Stimulated activated CD8-positive, alpha-beta memory T cell treated with anti-CD3 and anti-CD28 coated beads, Interleukin-15, amount 100 ng/mL, for 4 hours (primary cell): ENCODE results near the gene SHKBP1.
"Not testable (repeated sequence)": the region's sequence is repeated elsewhere in the genome, so short reads cannot be mapped to it uniquely, and the experiment has no call there.

Source experiments
- DNase-seq, 2 donors: peaks; one replicate each; pipeline ENCODE4 v3.0.0-alpha.2; 2020; ENCODE audit warnings: low read depth in 2 of 2

The SHKBP1 gene

DNA sequence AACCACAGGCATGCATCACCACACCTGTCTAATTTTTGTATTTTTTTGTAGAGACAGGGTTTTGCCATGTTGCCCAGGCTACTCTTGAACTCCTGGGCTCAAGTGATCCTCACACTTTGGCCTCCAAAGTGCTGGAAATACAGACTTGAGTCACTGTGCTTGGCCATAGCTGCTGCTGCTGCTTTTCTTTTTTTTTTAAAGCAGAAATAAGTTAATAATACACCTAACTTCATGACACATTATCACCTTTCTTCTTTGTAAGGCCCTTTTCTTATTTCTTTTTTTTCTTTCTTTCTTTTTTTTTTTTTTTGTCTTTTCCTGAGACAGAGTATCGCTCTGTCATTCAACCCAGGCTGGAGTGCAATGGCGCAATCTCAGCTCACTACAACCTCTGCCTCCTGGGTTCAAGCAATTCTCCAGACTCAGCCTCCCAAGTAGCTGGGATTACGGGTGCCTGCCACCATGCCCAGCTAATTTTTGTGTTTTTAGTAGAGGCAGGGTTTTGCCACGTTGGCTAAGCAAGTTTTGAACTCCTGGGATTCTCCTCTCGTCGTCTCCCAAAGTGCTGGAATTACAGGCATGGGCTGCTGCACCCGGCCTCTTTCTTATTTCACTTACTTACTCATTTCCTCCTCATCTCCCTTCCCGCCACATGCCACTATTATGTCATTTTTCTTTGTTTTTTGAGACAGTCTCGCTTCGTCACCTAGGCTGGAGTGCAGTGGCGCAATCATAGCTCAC is 8.7 kb downstream of the SHKBP1 start:
- no peak for DNase-seq

- DNase-seq = no peak
Observed at GRCh38 chr19:40585982-40586422, 9.3 kb downstream of the SHKBP1 start.

- DNase-seq = no peak
Observed at GRCh38 chr19:40586611-40587010, 9.9 kb downstream of the SHKBP1 start.

DNA sequence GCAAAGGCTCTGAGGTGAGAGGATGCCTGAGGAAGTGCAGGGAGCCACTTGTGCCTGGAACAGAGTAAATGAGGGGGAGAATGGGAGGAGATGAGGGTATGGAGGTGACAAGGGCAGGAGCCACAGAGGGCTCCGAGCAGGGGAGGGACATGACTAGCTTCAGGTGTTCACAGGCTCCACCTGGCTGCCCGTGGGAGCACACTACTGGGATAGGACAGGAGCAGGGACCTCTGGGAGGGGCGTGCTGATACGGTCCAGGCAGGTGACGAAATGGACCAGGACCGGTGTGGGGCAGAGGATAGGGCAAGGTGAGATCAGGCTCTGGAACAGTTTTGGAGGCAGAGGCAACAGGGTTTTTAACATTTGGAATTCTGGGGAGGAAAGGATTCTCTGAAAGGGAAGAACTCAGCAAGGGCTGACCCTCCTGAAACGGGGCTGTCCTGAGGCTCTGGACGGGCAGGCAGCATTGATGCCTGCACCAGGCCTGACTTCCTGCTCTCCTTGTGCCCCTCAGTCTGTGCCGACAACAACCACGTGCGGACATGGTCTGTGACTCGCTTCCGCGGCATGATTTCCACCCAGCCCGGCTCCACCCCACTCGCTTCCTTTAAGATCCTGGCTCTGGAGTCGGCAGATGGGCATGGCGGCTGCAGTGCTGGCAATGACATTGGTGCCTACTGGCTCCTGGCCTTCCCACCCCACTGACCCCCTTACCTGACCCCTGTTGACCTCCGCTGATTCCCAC is 11.6 kb downstream of the SHKBP1 start:
- DNase-seq = no peak

- no peak for DNase-seq
Observed at GRCh38 chr19:40588926-40589569, 12.4 kb downstream of the SHKBP1 start.

GRCh38 chr19:40589591-40590429 is 13.1 kb downstream of the SHKBP1 start:
- no peak for DNase-seq

- DNase-seq = no peak
Observed at GRCh38 chr19:40590464-40591265, 14.0 kb downstream of the SHKBP1 start.

DNA sequence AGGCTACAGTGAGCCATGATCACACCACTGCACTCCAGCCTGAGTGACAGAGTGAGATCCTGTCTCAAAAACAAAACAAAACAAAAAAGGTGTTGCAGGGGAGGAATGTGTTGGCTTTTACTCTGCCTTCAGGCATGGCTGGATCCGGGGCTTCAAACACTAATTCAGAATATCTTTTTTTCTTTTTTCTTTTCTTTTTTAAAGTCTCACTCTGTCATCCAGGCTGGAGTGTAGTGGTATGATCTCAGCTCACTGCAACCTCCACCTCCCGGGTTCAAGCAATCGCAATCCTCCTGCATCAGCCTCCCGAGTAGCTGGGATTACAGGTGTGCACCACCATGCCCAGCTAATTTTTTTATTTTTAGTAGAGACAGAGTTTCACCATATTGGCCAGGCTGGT is 15.1 kb downstream of the SHKBP1 start:
- not testable (repeated sequence) for DNase-seq

DNA sequence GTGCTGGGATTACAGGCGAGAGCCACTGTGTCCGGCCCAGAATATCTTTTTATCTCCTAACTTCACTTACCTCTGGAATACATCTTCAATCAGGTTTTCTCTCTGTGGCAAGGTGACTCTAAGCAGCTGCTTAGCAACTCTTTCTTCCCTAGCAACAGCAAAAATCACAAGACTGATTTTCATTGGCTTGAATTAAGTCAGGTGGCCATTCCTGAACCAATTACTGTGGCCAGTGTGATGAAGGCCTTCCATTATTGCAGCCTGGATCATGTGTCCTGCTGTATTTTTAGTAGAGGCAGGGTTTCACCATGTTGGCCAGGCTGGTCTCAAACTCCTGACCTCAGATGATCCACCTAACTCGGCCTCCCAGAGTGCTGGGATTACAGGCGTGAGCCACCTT is 15.5 kb downstream of the SHKBP1 start:
- DNase-seq = no peak

- DNase-seq = no peak
Observed at GRCh38 chr19:40594255-40594654, 17.6 kb downstream of the SHKBP1 start.

- no peak for DNase-seq
Observed at GRCh38 chr19:40594657-40595091, 18.0 kb downstream of the SHKBP1 start.

GRCh38 chr19:40596608-40597328 is 20.1 kb downstream of the SHKBP1 start:
- DNase-seq = no peak

DNA sequence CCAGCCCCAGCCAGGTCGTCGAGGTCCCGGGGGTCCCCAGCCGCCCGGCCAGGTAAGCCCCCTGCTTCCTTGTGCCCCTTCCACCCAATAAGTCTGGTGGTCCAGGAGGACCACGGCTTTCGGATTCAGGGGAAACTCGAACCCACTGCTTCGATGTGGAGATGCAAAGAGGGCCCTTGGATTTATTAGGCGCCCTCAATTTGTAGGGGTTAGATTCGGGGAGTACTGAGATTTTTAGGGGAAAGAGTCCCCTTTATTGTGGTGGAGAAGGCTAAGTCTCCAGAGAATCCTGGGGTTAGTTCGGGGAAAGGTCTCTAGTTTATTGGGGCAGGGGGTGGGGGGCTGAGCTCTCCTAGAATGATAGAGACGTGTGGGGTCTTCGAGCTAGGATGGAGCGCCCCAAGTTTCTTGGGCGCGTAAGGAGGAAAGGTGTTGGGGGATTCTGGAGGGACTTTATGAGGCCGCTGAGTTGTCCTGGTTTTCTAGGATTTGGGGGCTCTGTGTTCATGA is 20.7 kb downstream of the SHKBP1 start:
- no peak for DNase-seq

- peak; percentile 57 to 59 for DNase-seq
Observed at GRCh38 chr19:40598121-40598917, 21.6 kb downstream of the SHKBP1 start.

- no peak for DNase-seq
Observed at GRCh38 chr19:40598918-40599307, 22.2 kb downstream of the SHKBP1 start.

- DNase-seq = no peak
Observed at GRCh38 chr19:40599331-40599901, 22.7 kb downstream of the SHKBP1 start.

DNA sequence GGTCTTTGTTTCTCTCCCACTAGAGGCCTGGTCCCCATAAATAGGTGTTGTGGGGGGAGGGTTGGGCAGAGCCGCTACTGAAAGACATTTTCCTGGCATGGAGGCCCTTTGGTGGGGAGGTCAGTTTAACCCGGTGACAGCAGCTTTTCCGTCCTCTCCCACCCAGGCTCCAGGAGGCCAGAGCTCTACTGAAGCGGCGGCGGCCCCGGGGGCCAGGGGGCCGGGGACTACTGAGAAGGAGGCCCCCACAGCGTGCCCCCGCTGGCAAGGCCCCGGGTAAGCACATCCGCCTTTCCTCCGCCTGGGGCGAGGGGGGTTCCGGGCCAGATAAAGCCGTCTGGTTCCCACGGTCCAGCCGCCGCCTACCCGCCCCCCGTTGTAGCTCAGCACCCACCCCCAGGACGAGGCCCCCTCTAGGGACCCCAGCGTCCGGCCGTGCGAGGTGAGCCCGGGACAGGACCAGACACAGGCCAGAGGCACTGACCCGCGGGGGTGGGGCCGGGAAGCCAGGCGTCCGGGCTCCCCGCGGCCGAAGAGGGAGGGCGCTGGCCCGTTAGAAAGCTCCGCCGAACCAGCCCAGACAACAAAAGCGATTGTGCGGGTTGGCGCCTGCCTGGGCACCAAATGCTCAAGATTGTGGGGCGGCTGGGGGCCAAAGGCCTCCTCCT is 23.4 kb downstream of the SHKBP1 start:
- DNase-seq = no peak

- no peak for DNase-seq
Observed at GRCh38 chr19:40600570-40601133, 24.0 kb downstream of the SHKBP1 start.
